Measurements from ENCODE around the gene EML1.

DNA sequence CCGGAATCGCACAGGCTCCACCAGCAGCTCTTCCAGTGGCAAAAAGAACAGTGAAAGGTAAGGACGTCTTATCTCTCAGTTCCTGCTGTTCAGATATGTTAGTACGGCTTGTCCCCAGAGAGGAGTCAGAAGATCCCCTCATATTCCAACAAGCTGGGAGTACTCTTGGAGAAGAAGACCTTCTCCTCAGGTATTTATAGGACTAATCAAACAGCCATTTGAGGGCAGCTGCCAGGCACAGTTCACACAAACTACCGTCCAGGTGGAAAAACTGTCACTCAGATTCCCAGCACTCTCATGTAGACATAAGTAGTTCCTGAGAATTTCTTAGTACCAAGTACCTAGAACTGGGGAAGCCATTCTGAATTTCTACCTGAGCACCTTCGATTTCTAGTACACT, 85.3 kb downstream of the EML1 start:
- TF ChIP-seq, protein P1, sequence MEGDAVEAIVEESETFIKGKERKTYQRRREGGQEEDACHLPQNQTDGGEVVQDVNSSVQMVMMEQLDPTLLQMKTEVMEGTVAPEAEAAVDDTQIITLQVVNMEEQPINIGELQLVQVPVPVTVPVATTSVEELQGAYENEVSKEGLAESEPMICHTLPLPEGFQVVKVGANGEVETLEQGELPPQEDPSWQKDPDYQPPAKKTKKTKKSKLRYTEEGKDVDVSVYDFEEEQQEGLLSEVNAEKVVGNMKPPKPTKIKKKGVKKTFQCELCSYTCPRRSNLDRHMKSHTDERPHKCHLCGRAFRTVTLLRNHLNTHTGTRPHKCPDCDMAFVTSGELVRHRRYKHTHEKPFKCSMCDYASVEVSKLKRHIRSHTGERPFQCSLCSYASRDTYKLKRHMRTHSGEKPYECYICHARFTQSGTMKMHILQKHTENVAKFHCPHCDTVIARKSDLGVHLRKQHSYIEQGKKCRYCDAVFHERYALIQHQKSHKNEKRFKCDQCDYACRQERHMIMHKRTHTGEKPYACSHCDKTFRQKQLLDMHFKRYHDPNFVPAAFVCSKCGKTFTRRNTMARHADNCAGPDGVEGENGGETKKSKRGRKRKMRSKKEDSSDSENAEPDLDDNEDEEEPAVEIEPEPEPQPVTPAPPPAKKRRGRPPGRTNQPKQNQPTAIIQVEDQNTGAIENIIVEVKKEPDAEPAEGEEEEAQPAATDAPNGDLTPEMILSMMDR (IDR thresholded peaks at IDR 0.05) = no peak
- no peak for TF ChIP-seq EZH2 (IDR thresholded peaks at IDR 0.05)

Data from neural progenitor cell (in vitro differentiated cells).